B cell (primary cell): Measurements from ENCODE around the gene LMO7.

ENCODE experiments used
- EZH2 ChIP-seq: IDR thresholded peaks from 2 replicates; pipeline ENCODE4 v1.6.1; 2012; ENCODE audit warnings: borderline replicate concordance, low read depth, mild to moderate bottlenecking, moderate library complexity, low read length; ENCODE audit not compliant: insufficient read depth, poor library complexity, severe bottlenecking
- TF ChIP-seq, protein P1 (sequence below): fragments of 200-600 bp; IDR thresholded peaks from one replicate; pipeline ENCODE4 v1.8.0; 2022; ENCODE audit warnings: antibody characterized with exemption, mild to moderate bottlenecking

DNA sequence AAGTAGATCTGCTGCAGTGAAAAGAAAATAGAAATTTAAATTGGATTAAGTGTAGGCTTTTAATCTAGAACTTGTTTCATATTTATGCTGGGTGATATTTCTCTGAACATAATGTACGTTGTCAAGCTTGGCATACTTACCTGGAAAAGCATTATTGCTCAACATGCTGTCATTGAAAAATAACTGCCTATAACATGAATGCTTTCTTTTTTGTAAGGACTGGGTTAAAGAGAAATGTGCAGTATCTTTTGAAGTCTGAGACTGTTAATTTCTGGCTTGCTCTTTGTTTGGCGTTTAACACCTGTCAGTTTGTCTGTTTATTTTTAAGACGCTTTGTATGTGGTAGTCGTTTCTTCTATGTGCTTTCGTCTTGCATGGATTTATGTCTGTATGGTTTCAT, 175.2 kb downstream of the LMO7 start:
- no peak for TF ChIP-seq EZH2
- TF ChIP-seq, protein P1, sequence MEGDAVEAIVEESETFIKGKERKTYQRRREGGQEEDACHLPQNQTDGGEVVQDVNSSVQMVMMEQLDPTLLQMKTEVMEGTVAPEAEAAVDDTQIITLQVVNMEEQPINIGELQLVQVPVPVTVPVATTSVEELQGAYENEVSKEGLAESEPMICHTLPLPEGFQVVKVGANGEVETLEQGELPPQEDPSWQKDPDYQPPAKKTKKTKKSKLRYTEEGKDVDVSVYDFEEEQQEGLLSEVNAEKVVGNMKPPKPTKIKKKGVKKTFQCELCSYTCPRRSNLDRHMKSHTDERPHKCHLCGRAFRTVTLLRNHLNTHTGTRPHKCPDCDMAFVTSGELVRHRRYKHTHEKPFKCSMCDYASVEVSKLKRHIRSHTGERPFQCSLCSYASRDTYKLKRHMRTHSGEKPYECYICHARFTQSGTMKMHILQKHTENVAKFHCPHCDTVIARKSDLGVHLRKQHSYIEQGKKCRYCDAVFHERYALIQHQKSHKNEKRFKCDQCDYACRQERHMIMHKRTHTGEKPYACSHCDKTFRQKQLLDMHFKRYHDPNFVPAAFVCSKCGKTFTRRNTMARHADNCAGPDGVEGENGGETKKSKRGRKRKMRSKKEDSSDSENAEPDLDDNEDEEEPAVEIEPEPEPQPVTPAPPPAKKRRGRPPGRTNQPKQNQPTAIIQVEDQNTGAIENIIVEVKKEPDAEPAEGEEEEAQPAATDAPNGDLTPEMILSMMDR: no peak
